ENCODE measurements around the gene TM4SF5.
"Not testable (repeated sequence)": the region's sequence is repeated elsewhere in the genome, so short reads cannot be mapped to it uniquely, and the experiment has no call there.

TM4SF5 gene

DNA sequence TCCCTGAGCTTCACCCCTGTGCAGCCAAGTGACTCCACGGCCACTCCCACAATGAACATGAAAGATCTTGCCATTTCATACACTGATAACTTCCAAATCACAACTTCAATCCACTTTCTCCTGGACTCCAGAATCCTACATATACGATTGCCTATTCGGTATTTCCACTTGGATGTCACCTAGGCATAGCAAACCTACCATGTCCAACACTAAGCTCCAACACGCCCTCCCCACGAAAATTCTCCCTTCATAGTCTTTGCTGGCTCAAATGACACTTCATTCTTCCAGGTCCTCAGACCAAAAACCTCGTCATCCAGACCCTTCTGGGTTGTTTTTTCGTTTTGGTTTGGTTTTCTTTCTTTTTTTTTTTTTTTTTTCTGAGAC, 19.0 kb downstream of the TM4SF5 start:
- DNase-seq: no peak

DNA sequence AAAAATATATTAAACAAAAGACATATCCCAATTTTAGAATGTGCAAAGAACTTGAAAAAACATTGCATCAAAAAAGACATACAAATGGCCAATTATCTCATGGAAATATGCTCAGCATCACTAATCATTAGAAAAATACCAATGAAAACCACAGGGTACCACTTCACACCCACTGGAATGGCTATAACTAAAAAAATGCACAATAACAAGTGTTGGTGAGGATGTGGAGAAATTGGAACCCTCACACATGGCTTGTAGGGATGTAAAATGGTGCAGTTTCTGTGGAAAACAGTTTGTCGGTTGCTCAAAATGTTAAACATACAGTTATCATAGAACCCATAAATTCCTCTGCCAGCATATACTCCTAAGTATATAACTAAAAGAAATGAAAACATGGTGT, 23.5 kb downstream of the TM4SF5 start:
- no peak for DNase-seq

DNA sequence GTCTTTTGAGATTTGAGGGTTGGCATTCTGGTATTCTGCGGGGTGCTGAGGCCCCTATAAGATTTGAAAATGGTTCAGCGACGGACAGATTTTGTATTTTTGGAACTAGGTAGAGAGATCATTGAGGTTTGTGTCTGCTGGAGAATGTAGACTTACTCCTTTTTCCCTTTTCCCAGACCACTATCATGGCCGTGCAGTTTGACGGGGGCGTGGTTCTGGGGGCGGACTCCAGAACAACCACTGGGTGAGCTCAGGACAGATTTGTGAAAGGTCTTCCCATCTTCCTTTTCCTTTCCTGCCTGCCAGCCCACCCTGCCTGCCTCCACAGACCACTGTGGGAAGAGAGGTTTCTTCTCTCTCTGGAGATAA, 24.9 kb downstream of the TM4SF5 start:
- no peak for DNase-seq

DNA sequence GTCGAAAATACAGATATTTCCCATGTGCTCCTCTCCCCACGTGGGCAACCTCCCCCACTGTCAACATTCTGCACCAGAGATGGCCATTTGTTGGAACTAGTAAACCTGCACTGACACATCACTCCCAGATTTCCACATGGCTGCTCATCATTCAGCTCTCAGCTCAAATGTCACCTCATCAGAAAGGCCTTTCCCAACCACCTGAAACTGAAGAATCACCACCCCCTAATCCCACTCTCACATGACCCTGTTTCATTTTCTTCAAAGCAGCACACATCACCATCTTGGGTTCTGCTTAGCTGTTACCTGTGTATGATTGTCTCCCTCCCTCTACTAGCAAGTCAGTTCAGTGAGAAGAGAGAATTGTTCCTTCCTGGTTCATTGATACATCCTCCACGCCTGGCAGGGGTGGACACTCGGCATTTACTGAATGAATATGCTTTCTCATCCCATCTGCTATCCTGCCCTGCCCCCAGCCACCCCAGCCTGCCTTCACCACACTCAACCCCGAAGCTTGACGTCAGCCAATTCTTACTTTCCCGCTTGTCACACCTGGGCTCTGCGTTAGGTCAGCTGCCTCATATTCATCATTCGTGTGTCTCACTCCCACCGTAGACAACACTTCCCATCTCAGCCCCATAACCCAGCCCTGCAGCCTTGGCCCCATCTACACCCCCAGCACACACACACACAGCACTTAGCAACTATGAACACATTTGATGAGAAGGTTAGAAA, 28.9 kb downstream of the TM4SF5 start:
- no peak for DNase-seq

DNA sequence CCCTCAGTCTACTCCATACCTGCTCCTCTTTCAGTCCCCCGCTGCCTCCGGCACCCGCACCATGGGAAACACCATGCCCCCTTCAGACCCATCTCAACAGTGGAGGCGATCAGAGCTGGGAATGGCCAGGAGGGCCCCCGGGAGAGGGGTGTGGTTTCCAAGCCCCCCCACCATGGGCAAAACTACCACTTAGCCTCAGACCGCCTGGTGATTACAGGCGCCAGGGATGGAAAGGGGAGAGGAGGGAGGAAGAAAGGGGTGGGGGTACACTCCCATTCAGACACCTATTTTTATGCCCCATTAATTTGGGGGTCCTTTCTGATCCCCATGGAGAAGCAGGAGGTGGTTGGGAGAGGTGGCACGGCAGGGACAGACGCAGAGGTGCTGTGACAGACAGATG, 30.5 kb downstream of the TM4SF5 start, which contains the start of gene C17orf114:
Gene C17orf114 (minus strand): TSS at position 101 of the 400 bp plus-strand sequence.
- DNase-seq: no peak

DNA sequence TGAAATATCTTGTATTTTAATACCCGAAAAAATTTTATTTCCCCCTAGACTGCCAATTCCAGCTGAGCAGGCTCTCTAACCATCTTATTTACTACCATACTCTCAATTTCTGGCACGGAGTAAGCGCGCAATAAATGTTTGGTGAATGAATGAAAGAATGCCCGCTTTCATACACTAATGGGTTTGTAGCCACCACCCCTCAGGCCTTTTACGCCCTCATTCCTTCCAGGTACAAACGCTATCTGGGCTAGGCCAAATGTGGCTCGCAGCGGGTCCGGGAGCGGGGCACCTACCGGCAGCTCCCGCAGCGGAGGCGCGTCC, 34.7 kb downstream of the TM4SF5 start:
- peak in 1 of 2 experiments; percentile 16 for DNase-seq

DNA sequence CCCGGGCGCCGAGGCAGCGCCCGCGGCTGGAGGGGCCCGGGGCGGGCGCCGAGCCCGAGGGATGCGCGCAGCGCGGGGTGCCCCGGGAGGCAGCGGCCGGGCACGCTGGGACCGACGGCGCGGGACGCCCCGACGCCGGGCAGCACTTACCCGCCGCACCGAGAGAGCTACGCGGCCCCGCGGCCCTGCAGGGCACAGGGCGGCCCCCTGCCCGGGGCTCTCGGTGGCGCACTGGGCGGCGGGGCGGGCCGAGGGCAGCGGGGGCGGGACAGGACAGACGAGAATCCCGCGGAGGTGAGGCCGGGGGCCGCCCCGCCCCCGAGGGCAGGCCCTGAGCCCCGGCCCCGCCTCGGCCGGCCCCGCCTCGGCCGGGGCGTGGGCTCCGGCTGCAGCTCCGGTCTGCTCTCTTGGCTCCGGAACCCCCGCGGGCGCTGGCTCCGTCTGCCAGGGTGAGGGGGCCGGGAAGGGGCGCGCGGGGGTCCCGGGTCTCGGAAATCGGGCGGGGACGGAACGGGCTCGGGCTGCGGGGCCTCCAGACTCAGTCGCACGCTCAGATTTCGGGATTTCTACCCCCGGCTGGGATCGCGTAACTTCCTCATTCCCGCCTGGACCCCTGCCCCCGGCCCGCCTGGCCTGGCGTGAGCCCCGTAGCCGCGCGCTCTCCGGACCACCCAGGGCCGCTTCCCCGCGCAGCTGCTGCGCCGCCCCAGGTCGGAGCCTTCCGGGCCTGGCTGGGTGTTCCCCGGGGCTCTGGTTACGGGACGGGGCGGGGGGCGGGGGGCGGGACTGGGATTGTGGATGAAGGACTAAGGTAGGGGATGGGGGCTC, 35.3 kb downstream of the TM4SF5 start, which contains the start of gene PLD2:
Gene PLD2 (plus strand): TSS at position 376 of the 828 bp plus-strand sequence. CDS start 621 bp downstream, outside the sequence.
- peak; percentile 77 to 80 for DNase-seq

DNA sequence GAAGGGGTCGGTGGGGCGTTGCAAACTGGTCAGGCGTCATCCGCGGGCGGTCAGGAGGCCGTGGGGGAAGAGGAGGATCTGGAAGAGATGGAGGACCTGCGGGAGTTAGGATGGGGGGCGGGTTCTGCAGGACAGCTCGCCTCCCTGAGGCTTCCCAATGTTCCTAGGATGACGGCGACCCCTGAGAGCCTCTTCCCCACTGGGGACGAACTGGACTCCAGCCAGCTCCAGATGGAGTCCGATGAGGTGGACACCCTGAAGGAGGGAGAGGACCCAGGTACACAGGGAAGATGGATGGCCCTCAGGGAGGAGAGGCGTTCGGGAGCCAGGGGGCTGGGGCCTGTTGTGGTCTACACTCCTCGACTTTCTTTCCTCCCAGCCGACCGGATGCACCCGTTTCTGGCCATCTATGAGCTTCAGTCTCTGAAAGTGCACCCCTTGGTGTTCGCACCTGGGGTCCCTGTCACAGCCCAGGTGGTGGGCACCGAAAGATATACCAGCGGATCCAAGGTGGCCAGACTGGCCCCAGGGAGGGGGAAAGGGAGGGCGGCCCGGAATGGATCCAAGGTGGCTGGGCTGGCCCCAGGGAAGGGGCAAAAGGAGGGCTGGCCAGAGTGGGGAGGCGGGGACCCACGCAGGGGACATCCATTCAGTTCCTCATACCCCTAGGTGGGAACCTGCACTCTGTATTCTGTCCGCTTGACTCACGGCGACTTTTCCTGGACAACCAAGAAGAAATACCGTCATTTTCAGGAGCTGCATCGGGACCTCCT, 36.1 kb downstream of the TM4SF5 start:
- no peak for DNase-seq

DNA sequence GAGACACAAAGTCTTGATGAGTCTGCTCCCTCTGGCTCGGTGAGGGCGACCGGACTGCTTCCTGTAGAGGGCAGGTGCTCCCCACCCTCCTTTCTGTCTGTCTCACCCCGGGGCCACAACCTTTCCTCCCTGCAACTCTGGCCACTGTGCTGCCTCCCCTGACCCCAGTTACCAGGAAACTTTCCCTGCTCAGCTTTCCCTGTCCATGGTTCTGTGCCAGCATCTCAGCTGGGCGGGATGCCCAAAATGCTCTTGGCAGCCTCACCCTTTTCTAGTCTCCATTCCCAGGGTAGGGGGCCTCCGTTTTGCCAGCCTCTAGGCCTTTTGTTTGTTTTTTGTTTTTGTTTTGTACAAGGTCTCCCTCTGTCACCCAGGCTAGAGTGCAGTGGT, 36.7 kb downstream of the TM4SF5 start:
- DNase-seq: no peak

DNA sequence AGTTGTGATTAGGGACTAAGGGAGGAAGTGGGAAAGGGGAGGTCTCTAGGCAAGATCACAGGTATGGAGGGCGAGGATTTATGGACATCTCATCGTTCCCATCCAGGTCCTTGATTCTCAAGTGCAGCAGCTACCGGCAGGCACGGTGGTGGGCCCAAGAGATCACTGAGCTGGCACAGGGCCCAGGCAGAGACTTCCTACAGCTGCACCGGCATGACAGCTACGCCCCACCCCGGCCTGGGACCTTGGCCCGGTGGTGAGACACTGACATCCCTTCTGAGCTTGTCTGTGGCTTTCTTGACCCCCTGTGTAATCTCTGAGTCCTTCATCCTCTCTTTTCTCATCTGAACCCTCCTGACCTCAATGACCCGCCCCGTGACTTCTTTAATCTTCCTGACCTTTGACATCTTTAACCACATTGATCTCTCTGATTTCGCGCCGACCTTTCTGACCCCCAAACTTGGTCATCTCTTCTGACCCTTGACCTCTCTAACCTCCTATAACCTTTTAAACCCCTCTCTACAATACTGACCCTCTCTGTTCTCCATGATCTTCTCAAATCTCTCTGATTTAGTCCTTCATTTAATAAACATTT, 39.1 kb downstream of the TM4SF5 start:
- no peak for DNase-seq

DNA sequence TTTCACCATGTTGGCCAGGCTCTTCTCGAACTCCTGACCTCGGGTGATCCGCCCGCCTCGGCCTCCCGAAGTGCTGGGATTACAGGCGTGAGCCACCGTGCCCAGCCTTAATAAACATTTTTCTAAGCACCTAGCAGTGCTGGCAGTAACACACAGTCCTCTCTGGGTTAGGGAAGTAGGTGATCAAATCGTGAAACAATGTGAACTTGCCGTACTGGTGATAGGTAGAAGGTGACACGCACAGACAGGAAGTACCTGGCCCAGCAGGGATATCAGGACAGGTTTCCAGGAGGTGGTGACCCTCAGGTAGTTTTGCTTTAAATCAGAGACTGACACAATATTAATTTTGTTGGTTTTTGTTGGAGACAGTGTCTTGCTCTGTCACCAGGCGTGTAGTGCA, 39.8 kb downstream of the TM4SF5 start:
- no peak for DNase-seq

DNA sequence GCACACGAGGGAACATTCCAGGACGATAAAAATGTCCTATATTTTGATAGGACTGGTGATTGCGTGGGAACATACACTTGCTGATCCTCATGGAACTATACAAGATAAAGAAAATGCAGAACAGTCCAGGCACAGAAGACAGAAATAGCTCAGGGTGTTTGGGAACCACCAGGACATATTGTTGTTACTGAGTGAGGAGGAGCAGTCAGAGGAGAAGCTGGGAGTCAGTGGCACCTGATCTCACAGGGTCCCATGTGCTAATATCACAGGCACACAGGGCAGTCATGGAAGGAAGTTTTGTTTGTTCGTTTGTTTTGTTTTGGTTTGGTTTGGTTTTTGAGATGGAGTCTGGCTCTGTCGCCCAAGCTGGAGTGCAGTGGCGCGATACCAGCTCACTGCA, 41.0 kb downstream of the TM4SF5 start:
- no peak for DNase-seq

DNA sequence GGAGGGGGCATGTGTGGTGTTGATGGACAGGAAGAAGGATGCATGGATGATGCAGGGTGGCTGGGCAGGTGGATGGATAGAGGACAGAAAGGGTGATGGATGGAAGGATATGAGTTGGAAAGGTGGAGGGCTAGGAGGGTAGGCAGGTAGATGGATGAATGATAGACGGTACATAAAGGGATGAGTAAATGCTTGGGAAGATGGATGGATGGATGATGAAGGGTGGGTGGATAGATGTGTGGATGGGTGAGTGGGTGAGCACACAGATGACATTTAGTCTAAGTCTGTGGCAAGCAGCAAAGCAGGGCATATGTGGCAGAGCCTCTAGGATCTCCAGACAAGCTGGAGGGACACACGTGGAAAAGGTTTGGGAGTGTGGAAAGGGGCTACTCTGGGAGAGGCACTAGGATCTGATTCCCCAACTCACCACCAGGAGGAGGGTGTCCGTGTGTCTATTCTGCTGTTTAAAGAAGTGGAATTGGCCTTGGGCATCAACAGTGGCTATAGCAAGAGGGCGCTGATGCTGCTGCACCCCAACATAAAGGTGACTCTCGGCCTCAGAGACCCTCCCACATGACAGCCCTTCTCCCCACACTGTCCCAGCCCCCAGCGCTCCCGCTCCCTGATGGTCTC, 43.5 kb downstream of the TM4SF5 start:
- no peak for DNase-seq

DNA sequence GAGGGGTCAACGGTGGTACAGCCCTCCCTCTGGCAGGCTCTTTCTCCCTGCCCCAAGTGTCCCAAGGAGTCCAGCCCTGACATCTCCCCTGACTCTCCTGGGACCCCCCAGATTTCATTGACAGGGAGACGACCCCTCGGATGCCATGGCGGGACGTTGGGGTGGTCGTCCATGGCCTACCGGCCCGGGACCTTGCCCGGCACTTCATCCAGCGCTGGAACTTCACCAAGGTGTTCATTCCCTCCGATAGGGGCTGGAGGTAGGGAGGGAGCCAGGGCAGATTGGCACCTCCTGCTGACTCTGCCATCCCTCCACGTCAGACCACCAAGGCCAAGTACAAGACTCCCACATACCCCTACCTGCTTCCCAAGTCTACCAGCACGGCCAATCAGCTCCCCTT, 45.1 kb downstream of the TM4SF5 start:
- no peak for DNase-seq

DNA sequence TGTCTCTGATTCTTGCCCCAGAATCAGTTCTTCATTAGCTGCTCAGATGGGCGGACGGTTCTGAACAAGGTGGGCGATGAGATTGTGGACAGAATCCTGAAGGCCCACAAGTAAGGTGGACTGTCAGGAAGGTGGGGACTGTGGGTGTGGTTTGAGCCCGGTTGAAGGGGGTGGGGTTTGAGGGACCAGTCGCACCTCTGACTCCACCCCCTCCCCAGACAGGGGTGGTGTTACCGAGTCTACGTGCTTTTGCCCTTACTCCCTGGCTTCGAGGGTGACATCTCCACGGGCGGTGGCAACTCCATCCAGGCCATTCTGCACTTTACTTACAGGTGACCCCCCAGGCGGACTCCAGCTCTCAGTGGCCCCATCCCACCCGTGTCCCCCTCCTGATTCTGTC, 46.6 kb downstream of the TM4SF5 start:
- DNase-seq: no peak

DNA sequence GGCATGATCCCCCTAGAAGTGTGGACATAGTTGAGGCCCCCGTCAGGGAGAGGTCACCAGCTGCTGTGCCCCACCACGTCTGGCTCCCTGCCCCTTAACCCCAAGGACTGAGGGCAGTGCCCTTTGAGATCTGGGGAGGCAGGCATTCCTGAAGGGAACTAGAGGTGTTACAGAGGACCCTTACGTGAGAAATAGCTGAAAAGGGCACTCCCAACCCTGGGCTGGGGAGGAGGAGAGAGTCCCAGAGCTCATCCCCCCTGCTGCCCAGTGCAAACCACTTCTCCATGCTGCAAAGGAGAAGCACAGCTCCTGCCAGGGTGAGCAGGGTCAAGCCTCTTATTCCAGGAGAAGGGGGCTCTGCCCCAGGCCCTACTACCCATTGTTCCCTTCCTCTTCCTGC, 51.1 kb downstream of the TM4SF5 start:
- no peak for DNase-seq

DNA sequence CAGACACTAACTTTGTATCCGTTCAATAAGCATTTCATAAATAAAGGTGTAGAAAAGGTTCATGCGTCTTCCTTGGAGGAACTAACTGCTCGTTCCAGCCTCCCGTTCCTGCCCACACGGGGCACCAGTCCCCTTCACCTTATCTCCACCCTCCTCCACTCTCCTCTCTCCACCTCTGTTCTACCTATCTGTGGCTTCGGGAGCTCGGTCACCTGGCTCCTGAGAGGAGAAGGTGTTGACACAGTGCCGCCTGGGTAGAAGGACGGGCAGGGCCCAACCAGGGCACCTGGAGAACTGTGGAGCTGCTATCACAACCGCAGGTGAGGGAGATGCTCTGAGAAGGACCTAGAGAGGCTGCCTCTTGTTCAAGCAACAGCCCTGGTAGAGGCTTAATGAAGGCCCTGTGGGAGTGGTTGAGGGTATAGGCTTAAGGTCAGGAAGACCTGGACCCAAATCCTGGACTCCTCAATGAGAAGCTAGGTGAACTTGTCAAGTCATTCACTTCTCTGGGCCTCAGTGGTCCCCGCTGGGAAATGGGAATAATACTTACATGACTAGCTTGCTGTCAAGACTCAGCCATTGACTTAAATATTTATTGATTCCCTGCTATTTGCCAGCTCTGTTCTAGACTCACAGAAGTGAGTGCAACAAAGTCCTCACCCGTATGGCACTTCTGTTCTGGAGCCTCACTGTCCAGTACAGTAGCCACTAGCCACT, 51.8 kb downstream of the TM4SF5 start:
- no peak for DNase-seq

DNA sequence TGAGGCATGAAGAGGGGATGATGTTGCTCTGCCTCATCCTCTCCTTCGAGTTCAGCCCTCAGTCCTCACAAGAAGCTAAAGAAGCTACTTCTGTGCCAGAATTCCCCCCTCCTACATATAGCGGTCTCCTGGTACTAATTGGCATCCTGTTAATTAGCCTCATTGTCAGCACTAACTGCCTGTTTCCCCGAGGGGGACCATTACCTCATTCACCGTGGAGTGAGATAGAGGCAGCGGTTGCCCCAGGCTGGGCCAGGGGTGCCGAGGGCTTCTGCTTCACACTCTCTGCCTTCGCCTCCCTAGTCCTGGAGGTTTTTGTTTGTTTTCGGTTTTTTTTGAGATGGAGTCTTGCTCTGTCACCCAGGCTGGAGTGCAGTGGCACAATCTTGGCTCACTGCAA, 55.7 kb downstream of the TM4SF5 start:
- DNase-seq: no peak

DNA sequence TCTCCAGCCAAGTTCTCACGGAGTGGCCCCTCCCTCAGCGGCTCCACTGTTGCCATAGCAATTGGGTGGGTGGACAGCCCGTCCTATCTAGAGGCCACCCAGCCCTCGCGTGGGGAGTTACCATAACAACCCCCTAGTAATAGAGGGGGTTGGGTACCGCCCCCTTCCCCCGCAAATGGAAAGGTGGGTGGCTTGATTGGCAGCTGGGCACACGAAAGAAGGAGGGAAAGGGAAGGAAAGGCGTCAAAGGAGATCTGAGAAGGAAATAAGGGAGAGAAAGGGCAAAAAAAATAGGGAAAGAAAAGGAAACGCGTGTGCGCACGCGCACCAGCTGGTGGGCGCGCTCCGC, 61.1 kb downstream of the TM4SF5 start:
- not testable (repeated sequence) for DNase-seq
